Neural progenitor cell (in vitro differentiated cells): ENCODE measurements around the gene PTPRG.

Source experiments
- CTCF ChIP-seq: fragments of 200-600 bp; sonication (generic); IDR thresholded peaks from 2 replicates; pipeline ENCODE4 v1.5.1; 2017; ENCODE audit warnings: antibody characterized with exemption, mild to moderate bottlenecking
- EZH2 ChIP-seq: fragments of 200-600 bp; sonication (generic); IDR thresholded peaks from 2 replicates; pipeline ENCODE4 v1.6.1; 2017; ENCODE audit warnings: antibody characterized with exemption, mild to moderate bottlenecking, moderate library complexity
- EZH2phosphoT487 ChIP-seq: fragments of 200-600 bp; sonication (generic); IDR thresholded peaks from 2 replicates; pipeline ENCODE4 v1.6.1; 2017; ENCODE audit warnings: antibody characterized with exemption

- TF ChIP-seq CTCF: no peak
- TF ChIP-seq EZH2: no peak
- TF ChIP-seq EZH2phosphoT487: no peak
Observed at GRCh38 chr3:61844346-61844745, 283.0 kb downstream of the PTPRG start.
